ENCODE results near the gene HPS6.

- TF ChIP-seq CTCF (IDR thresholded peaks at IDR 0.05) (no peak), POLR2AphosphoS5 (IDR thresholded peaks at IDR 0.05) (no peak), POLR2A (IDR thresholded peaks at IDR 0.05) (no peak)
Measured at GRCh38 chr10:102116656-102117055, 51.5 kb downstream of the HPS6 start.

Measured in prostate gland (tissue), 2 donors.